ENCODE results near the gene SYT7. TPM values are rescaled to one million over a fixed set of nuclear protein-coding genes. Genes with fewer than 3 reads are reported as not detected.

SYT7 gene
- total RNA-seq, 1 donor = 3.6 TPM

GRCh38 chr11:61588728-61589191 is 7.9 kb upstream of the SYT7 start:
- Histone ChIP-seq H2AFZ (ENCODE audit: low read length) (peak overlapping the region; percentile 51), H4K20me1 (ENCODE audit: insufficient read depth, low read length) (no peaks in the 10 kb centered on the region), H3K27me3 (ENCODE audit: insufficient read depth, low read length) (peaks cover 22% of the 10 kb centered on the region), H3K4me3 (ENCODE audit: insufficient read depth, low read length) (peak overlapping the region; percentile 70), H3K4me2 (ENCODE audit: insufficient read depth, low read length) (peak overlapping the region; percentile 76), H3K79me2 (ENCODE audit: insufficient read depth, low read length) (no peaks in the 10 kb centered on the region), H3K27ac (ENCODE audit: low read depth, low read length) (no peak overlapping the region), H3K9me3 (ENCODE audit: low read depth, low read length) (no peaks in the 10 kb centered on the region), H3K4me1 (ENCODE audit: insufficient read depth, low read length) (peaks cover 17% of the 10 kb centered on the region), H3K36me3 (ENCODE audit: insufficient read depth, low read length) (no peaks in the 10 kb centered on the region)
- no peak for TF ChIP-seq CTCF (IDR thresholded peaks at IDR 0.05; ENCODE audit: extremely low read depth, low read depth, low read length)
- DNase-seq (ENCODE audit: insufficient read length, low spot score, missing footprints) = peak; percentile 93

- DNase-seq (ENCODE audit: insufficient read length, low spot score, missing footprints) = peak; percentile 96
- Histone ChIP-seq H3K36me3 (ENCODE audit: insufficient read depth, low read length) (no peaks in the 10 kb centered on the region), H3K4me1 (ENCODE audit: insufficient read depth, low read length) (peaks cover 17% of the 10 kb centered on the region), H4K20me1 (ENCODE audit: insufficient read depth, low read length) (no peaks in the 10 kb centered on the region), H3K4me3 (ENCODE audit: insufficient read depth, low read length) (peak overlapping the region; percentile 70), H3K9me3 (ENCODE audit: low read depth, low read length) (no peaks in the 10 kb centered on the region), H2AFZ (ENCODE audit: low read length) (peak overlapping the region; percentile 51), H3K27me3 (ENCODE audit: insufficient read depth, low read length) (peaks cover 23% of the 10 kb centered on the region), H3K27ac (ENCODE audit: low read depth, low read length) (no peak overlapping the region), H3K79me2 (ENCODE audit: insufficient read depth, low read length) (no peaks in the 10 kb centered on the region), H3K4me2 (ENCODE audit: insufficient read depth, low read length) (peak overlapping the region; percentile 76)
- TF ChIP-seq CTCF (IDR thresholded peaks at IDR 0.05; ENCODE audit: extremely low read depth, low read depth, low read length) = peak; percentile 35
Measured at GRCh38 chr11:61587951-61588727, 7.3 kb upstream of the SYT7 start.

- H4K20me1 ChIP-seq (ENCODE audit: insufficient read depth, low read length) = no peaks in the 10 kb centered on the region
- H3K4me1 ChIP-seq (ENCODE audit: insufficient read depth, low read length) = peaks cover 17% of the 10 kb centered on the region
- H3K27ac ChIP-seq (ENCODE audit: low read depth, low read length) = no peak overlapping the region
- H3K36me3 ChIP-seq (ENCODE audit: insufficient read depth, low read length) = no peaks in the 10 kb centered on the region
- H2AFZ ChIP-seq (ENCODE audit: low read length) = no peak overlapping the region
- peak; percentile 94 for DNase-seq (ENCODE audit: insufficient read length, low spot score, missing footprints)
- TF ChIP-seq CTCF (IDR thresholded peaks at IDR 0.05; ENCODE audit: extremely low read depth, low read depth, low read length) = no peak
- H3K9me3 ChIP-seq (ENCODE audit: low read depth, low read length) = no peaks in the 10 kb centered on the region
- H3K4me2 ChIP-seq (ENCODE audit: insufficient read depth, low read length) = peak overlapping the region; percentile 76
- H3K4me3 ChIP-seq (ENCODE audit: insufficient read depth, low read length) = peak overlapping the region; percentile 70
- H3K79me2 ChIP-seq (ENCODE audit: insufficient read depth, low read length) = no peaks in the 10 kb centered on the region
- peaks cover 28% of the 10 kb centered on the region for H3K27me3 ChIP-seq (ENCODE audit: insufficient read depth, low read length)
Measured at GRCh38 chr11:61587541-61587941, 6.7 kb upstream of the SYT7 start.

- no peak overlapping the region for H2AFZ ChIP-seq (ENCODE audit: low read length)
Measured at GRCh38 chr11:61586792-61587430, 6.0 kb upstream of the SYT7 start.

More at GRCh38 chr11:61586792-61587430, 6.0 kb upstream of the SYT7 start:
- DNase-seq (ENCODE audit: insufficient read length, low spot score, missing footprints) = no peak
- no peaks in the 10 kb centered on the region for H4K20me1 ChIP-seq (ENCODE audit: insufficient read depth, low read length)
- no peak for TF ChIP-seq CTCF (IDR thresholded peaks at IDR 0.05; ENCODE audit: extremely low read depth, low read depth, low read length)
- H3K4me2 ChIP-seq (ENCODE audit: insufficient read depth, low read length) = peak overlapping the region; percentile 76
- no peak overlapping the region for H3K27ac ChIP-seq (ENCODE audit: low read depth, low read length)
- no peaks in the 10 kb centered on the region for H3K79me2 ChIP-seq (ENCODE audit: insufficient read depth, low read length)
- H3K4me1 ChIP-seq (ENCODE audit: insufficient read depth, low read length) = peaks cover 17% of the 10 kb centered on the region
- H3K36me3 ChIP-seq (ENCODE audit: insufficient read depth, low read length) = no peaks in the 10 kb centered on the region
- H3K27me3 ChIP-seq (ENCODE audit: insufficient read depth, low read length) = peaks cover 33% of the 10 kb centered on the region
- H3K9me3 ChIP-seq (ENCODE audit: low read depth, low read length) = no peaks in the 10 kb centered on the region
- peak overlapping the region; percentile 70 for H3K4me3 ChIP-seq (ENCODE audit: insufficient read depth, low read length)
